ENCODE results near the gene MARCKS.
"Not testable (repeated sequence)": the region's sequence is repeated elsewhere in the genome, so short reads cannot be mapped to it uniquely, and the experiment has no call there.

Gene MARCKS

GRCh38 chr6:113882336-113883022 lies 25.3 kb downstream of the MARCKS start:
- DNase-seq (ENCODE audit: low read depth, low spot score), result no peak

GRCh38 chr6:113884011-113884410 lies 26.9 kb downstream of the MARCKS start:
- no peak for DNase-seq (ENCODE audit: low read depth, low spot score)

- no peak for DNase-seq (ENCODE audit: low read depth, low spot score)
Observed at GRCh38 chr6:113886512-113886911, 29.4 kb downstream of the MARCKS start.

- no peak for DNase-seq (ENCODE audit: low read depth, low spot score)
Observed at GRCh38 chr6:113888493-113888892, 31.3 kb downstream of the MARCKS start.

- no peak for DNase-seq (ENCODE audit: low read depth, low spot score)
Observed at GRCh38 chr6:113888956-113889630, 31.9 kb downstream of the MARCKS start.

GRCh38 chr6:113893451-113893850 lies 36.3 kb downstream of the MARCKS start:
- DNase-seq (ENCODE audit: low read depth, low spot score), result no peak

GRCh38 chr6:113893866-113894265 lies 36.7 kb downstream of the MARCKS start:
- DNase-seq (ENCODE audit: low read depth, low spot score), result no peak

GRCh38 chr6:113894712-113895674 lies 37.8 kb downstream of the MARCKS start:
- DNase-seq (ENCODE audit: low read depth, low spot score), result no peak

GRCh38 chr6:113901482-113901881 lies 44.3 kb downstream of the MARCKS start:
- DNase-seq (ENCODE audit: low read depth, low spot score), result no peak

- no peak for DNase-seq (ENCODE audit: low read depth, low spot score)
Observed at GRCh38 chr6:113903666-113904330, 46.7 kb downstream of the MARCKS start.

- no peak for DNase-seq (ENCODE audit: low read depth, low spot score)
Observed at GRCh38 chr6:113907102-113907815, 50.1 kb downstream of the MARCKS start.

- no peak for DNase-seq (ENCODE audit: low read depth, low spot score)
Observed at GRCh38 chr6:113908801-113909200, 51.7 kb downstream of the MARCKS start.

- DNase-seq (ENCODE audit: low read depth, low spot score), result no peak
Observed at GRCh38 chr6:113909224-113909856, 52.2 kb downstream of the MARCKS start.

GRCh38 chr6:113910285-113910684 lies 53.1 kb downstream of the MARCKS start:
- not testable (repeated sequence) for DNase-seq (ENCODE audit: low read depth, low spot score)

Measured in brain pericyte (primary cell).